ENCODE data around the gene FGF21.
"Not testable (repeated sequence)": the region's sequence is repeated elsewhere in the genome, so short reads cannot be mapped to it uniquely, and the experiment has no call there.

GRCh38 chr19:48786422-48786821, 31.1 kb downstream of the FGF21 start:
- TF ChIP-seq REST (IDR thresholded peaks at IDR 0.05); CTCF (IDR thresholded peaks at IDR 0.05); MAX (IDR thresholded peaks at IDR 0.05); EP300 (IDR thresholded peaks at IDR 0.05); PBX3 (IDR thresholded peaks at IDR 0.05); CEBPB (IDR thresholded peaks at IDR 0.05); PHF8 (IDR thresholded peaks at IDR 0.05; ENCODE audit: borderline replicate concordance, low read depth); SMC3 (IDR thresholded peaks at IDR 0.05); RAD21 (conservative IDR thresholded peaks at IDR 0.05 in 1 of 2, IDR thresholded peaks at IDR 0.05 in 1 of 2): not testable (repeated sequence)

Data from A549 (cell line).